Measurements from ENCODE around the gene MUC12. TPM values are rescaled to one million over a fixed set of nuclear protein-coding genes. Genes with fewer than 3 reads are reported as not detected.

The MUC12 gene
- total and polyA plus RNA-seq, 2 of the 4 experiments (the other 2 are of a cell fraction) = 4.0 TPM; not detected in 1

GRCh38 chr7:101017064-101017777, 47.9 kb downstream of the MUC12 start:
- Histone ChIP-seq H3K27me3 (ENCODE audit: control insufficient read depth, insufficient read depth, low read length) (peaks cover 5% of the 10 kb centered on the region; the same call in 1 of the 2 replicates), H3K9me1 (ENCODE audit: insufficient read depth, low read length) (peaks cover 5% of the 10 kb centered on the region; the same call in 1 of the 2 replicates), H2AK5ac (ENCODE audit: low read depth, low read length) (peak overlapping the region; percentile 54; the same call in 1 of the 2 replicates), H3K18ac (ENCODE audit: low read depth, low read length) (peak overlapping the region; percentile 63), H3K9ac (ENCODE audit: low read depth, low read length) (peak overlapping the region; percentile 50), H3K4me3 (ENCODE audit: insufficient read depth, low read depth, low read length) (peak overlapping the region; percentile 41), H2AK9ac (replicated peaks; ENCODE audit: low read depth, low read length, poor library complexity) (peak overlapping the region; percentile 94), H3K9me3 (ENCODE audit: control insufficient read depth, insufficient read depth, low read length) (no peaks in the 10 kb centered on the region), H3K4me1 (ENCODE audit: control insufficient read depth, insufficient read depth, low read length) (0 out of 2 replicates have a peak, but pooled peaks cover 2% of the 10 kb centered on the region), H3K79me1 (ENCODE audit: low read depth in 1 of 2, low read length in 2 of 2) (peaks cover 14 to 23% of the 10 kb centered on the region in 2 experiments; a peak in 2 of 4 replicates), H4K20me1 (ENCODE audit: insufficient read depth, low read length) (no peaks in the 10 kb centered on the region), H4K91ac (ENCODE audit: insufficient read depth, low read depth, low read length) (peak overlapping the region; percentile 78), H3K4ac (ENCODE audit: low read depth, low read length) (peak overlapping the region; percentile 71), H4K5ac (ENCODE audit: low read depth, low read length) (peak overlapping the region; percentile 13), H2BK5ac (ENCODE audit: low read depth, low read length, poor library complexity, severe bottlenecking) (peak overlapping the region; percentile 36), H2BK15ac (ENCODE audit: low read depth, low read length) (peak overlapping the region; percentile 80; the same call in 2 of the 3 replicates), H4K8ac (ENCODE audit: low read depth in 2 of 2, low read length in 2 of 2) (peak overlapping the region; percentile 92), H3K4me2 (ENCODE audit: low read depth, low read length) (peak overlapping the region; percentile 89), H3K36me3 (ENCODE audit: control insufficient read depth, insufficient read depth, low read length) (no peaks in the 10 kb centered on the region), H3K27ac (ENCODE audit: insufficient read depth, low read length) (peak overlapping the region; percentile 64), H3K14ac (replicated peaks; ENCODE audit: low read depth, low read length) (peak overlapping the region; percentile 64), H3K23ac (ENCODE audit: low read depth, low read length) (peak overlapping the region; percentile 62; the same call in 1 of the 2 replicates), H2AFZ (replicated peaks; ENCODE audit: low read length, poor library complexity) (peak overlapping the region; percentile 95), H3K56ac (ENCODE audit: extremely low read depth, insufficient read depth, low read length) (peak overlapping the region; percentile 74; the same call in 1 of the 2 replicates), H2BK20ac (ENCODE audit: low read depth, low read length) (peak overlapping the region; percentile 62; the same call in 1 of the 2 replicates), H2BK120ac (ENCODE audit: low read depth, low read length) (peak overlapping the region; percentile 83)
- WGBS, 2 experiments (ENCODE audit: extremely low coverage in 2 of 2, insufficient read length in 1 of 2) = 0% methylated on average over 10 of the region's 29 CpGs; no CpG with 5 or more reads in 1 of the 2 experiments
- ChIA-PET POLR2A (ENCODE audit: unreplicated experiment) (interaction anchor here (0.5 kb wide), 1 partner anchor 68 kb away, joined by 4 read pairs; no protein-coding TSS in a partner anchor), CTCF (no interaction called here)
- no TSS peak for BruUV-seq (replicated peaks)
- peak; percentile 84 for DNase-seq
- intact Hi-C loops (cut with micrococcal nuclease) (no loop called here), in situ Hi-C loops (cut with MboI; ENCODE audit: low sequenced_read_pairs) (no loop called here), dilution Hi-C loops (cut with HindIII; ENCODE audit: low sequenced_read_pairs, unreplicated experiment) (no loop called here)
- ATAC-seq (ENCODE audit: low read depth) = peak; percentile 94
- TF ChIP-seq NFE2L2 (IDR thresholded peaks at IDR 0.05; ENCODE audit: low read depth, low read length) (peak; percentile 41; the same call in 1 of the 2 replicates), ELK1 (IDR thresholded peaks at IDR 0.05; ENCODE audit: borderline replicate concordance, low read depth, low read length) (no peak; the same call in 1 of the 2 replicates), CTCF (conservative IDR thresholded peaks at IDR 0.05; ENCODE audit: low read depth, low read length) (no peak), MAFK (IDR thresholded peaks at IDR 0.05; ENCODE audit: low read depth, low read length) (peak; percentile 55), MAZ (IDR thresholded peaks at IDR 0.05; ENCODE audit: borderline replicate concordance, low read depth, low read length) (peak; percentile 96), RCOR1 (IDR thresholded peaks at IDR 0.05; ENCODE audit: insufficient replicate concordance, low read length) (no peak), POLR2A (IDR thresholded peaks at IDR 0.05; ENCODE audit: low read depth, low read length) (peak; percentile 88), USF2 (IDR thresholded peaks at IDR 0.05; ENCODE audit: low read depth, low read length) (0 out of 2 replicates have a peak, but pooled peaks have one; percentile 1), SMC3 (IDR thresholded peaks at IDR 0.05; ENCODE audit: low read depth, low read length) (no peak), CEBPB (IDR thresholded peaks at IDR 0.05; ENCODE audit: low read depth, low read length) (no peak), CHD1 (IDR thresholded peaks at IDR 0.05; ENCODE audit: low read depth, low read length) (peak; percentile 41; the same call in 1 of the 2 replicates), RAD21 (IDR thresholded peaks at IDR 0.05; ENCODE audit: low read length) (0 out of 2 replicates have a peak, but pooled peaks have one; percentile 8), RFX5 (IDR thresholded peaks at IDR 0.05; ENCODE audit: low read depth, low read length) (peak; percentile 81)

All from IMR-90 (cell line).